MM.1S (cell line): ENCODE results near the gene SERPINE2.

Experiments
- DNase-seq: peaks from one replicate; pipeline ENCODE4 v3.0.0-alpha.2; 2015
- H2AFZ ChIP-seq: fragments of 300-600 bp; sonication (generic); 2 replicates; pipeline ENCODE4 v1.6.0; 2016; ENCODE audit warnings: antibody characterized with exemption, low read length
- H3F3A ChIP-seq: fragments of 300-600 bp; sonication (generic); 2 replicates; pipeline ENCODE4 v1.6.1; 2016; ENCODE audit warnings: mild to moderate bottlenecking, antibody characterized with exemption, low read length, moderate library complexity, mixed read lengths; ENCODE audit not compliant: insufficient read depth
- H3K27ac ChIP-seq: fragments of 300-600 bp; sonication (generic); 2 replicates; pipeline ENCODE4 v1.5.1; 2016; ENCODE audit warnings: mild to moderate bottlenecking, low read length
- H3K27me3 ChIP-seq: fragments of 300-600 bp; sonication (generic); replicated peaks from 2 replicates; pipeline ENCODE4 v1.6.0; 2016; ENCODE audit warnings: low read length; ENCODE audit not compliant: insufficient read depth
- H3K36me3 ChIP-seq: fragments of 300-600 bp; sonication (generic); replicated peaks from 2 replicates; pipeline ENCODE4 v1.6.1; 2016; ENCODE audit warnings: mild to moderate bottlenecking, low read length, mixed read lengths; ENCODE audit not compliant: insufficient read depth
- H3K4me1 ChIP-seq: fragments of 300-600 bp; sonication (generic); 2 replicates; pipeline ENCODE4 v1.6.1; 2016; ENCODE audit warnings: low read length, mixed read lengths
- H3K4me2 ChIP-seq: fragments of 300-600 bp; sonication (generic); 2 replicates; pipeline ENCODE4 v1.6.0; 2016; ENCODE audit warnings: low read depth, low read length
- H3K4me3 ChIP-seq: fragments of 300-600 bp; sonication (generic); 2 replicates; pipeline ENCODE4 v1.5.1; 2016; ENCODE audit warnings: low read length, mixed read lengths
- H3K79me2 ChIP-seq: fragments of 300-600 bp; sonication (generic); 2 replicates; pipeline ENCODE4 v1.6.1; 2016; ENCODE audit warnings: mixed run types, low read length, mixed read lengths
- H3K9ac ChIP-seq: fragments of 300-600 bp; sonication (generic); 2 replicates; pipeline ENCODE4 v1.6.1; 2016; ENCODE audit warnings: low read length, mixed read lengths
- H3K9me2 ChIP-seq: fragments of 300-600 bp; sonication (generic); replicated peaks from 2 replicates; pipeline ENCODE4 v1.6.1; 2016; ENCODE audit warnings: mild to moderate bottlenecking, low read length, mixed read lengths; ENCODE audit not compliant: insufficient read depth
- H3K9me3 ChIP-seq: fragments of 300-600 bp; sonication (generic); replicated peaks from 2 replicates; pipeline ENCODE4 v1.6.1; 2016; ENCODE audit warnings: mild to moderate bottlenecking, low read length, mixed read lengths; ENCODE audit not compliant: insufficient read depth
- H4K20me1 ChIP-seq: fragments of 300-600 bp; sonication (generic); 2 replicates; pipeline ENCODE4 v1.6.1; 2016; ENCODE audit warnings: mild to moderate bottlenecking, low read length, moderate library complexity, mixed read lengths; ENCODE audit not compliant: insufficient read depth
- EZH2 ChIP-seq: fragments of 300-600 bp; sonication (generic); optimal IDR thresholded peaks from 2 replicates; pipeline ENCODE3; 2017; ENCODE audit warnings: low read depth, mild to moderate bottlenecking, antibody characterized with exemption, low read length, mixed read lengths
- EZH2phosphoT487 ChIP-seq: fragments of 300-600 bp; sonication (generic); IDR thresholded peaks from 2 replicates; pipeline ENCODE4 v1.6.1; 2018; ENCODE audit warnings: antibody characterized with exemption, low read length
- TF ChIP-seq, protein P1 (sequence below): fragments of 300-600 bp; sonication (generic); IDR thresholded peaks from 2 replicates; pipeline ENCODE4 v1.5.1; 2016; ENCODE audit warnings: antibody characterized with exemption, low read length, mixed read lengths

Gene SERPINE2

DNA sequence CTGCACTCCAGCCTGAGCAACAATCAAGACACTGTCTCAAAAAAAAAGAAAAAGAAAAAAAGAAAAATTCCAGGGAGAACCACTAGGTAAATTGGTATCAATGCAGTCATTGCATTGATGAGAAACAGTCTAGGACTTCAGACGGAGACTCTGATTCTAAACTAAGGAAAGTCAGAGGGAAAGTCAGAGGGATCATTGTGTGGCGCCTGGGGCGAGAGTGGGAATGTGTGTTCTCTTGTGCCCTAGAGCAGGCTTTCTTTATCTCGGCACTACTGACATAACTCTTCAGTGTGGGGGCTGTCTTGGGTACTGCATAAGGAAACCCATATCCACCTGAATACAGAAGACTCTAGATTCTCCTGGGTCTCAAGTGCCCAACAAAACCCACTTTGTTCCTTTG lies 24.8 kb downstream of the SERPINE2 start:
- Histone ChIP-seq H2AFZ (no peak overlapping the region), H3K36me3 (no peaks in the 10 kb centered on the region), H3K4me1 (peaks cover 5% of the 10 kb centered on the region; the same call in 1 of the 2 replicates), H3K4me3 (no peak overlapping the region), H3K9me2 (no peaks in the 10 kb centered on the region), H3K27ac (no peak overlapping the region), H3K27me3 (no peaks in the 10 kb centered on the region), H3K4me2 (no peak overlapping the region), H3K9me3 (no peaks in the 10 kb centered on the region), H3K79me2 (no peaks in the 10 kb centered on the region), H3F3A (no peaks in the 10 kb centered on the region), H3K9ac (no peak overlapping the region), H4K20me1 (no peaks in the 10 kb centered on the region)
- no peak for DNase-seq
- TF ChIP-seq EZH2phosphoT487 (no peak), EZH2 (no peak)
- TF ChIP-seq, protein P1, sequence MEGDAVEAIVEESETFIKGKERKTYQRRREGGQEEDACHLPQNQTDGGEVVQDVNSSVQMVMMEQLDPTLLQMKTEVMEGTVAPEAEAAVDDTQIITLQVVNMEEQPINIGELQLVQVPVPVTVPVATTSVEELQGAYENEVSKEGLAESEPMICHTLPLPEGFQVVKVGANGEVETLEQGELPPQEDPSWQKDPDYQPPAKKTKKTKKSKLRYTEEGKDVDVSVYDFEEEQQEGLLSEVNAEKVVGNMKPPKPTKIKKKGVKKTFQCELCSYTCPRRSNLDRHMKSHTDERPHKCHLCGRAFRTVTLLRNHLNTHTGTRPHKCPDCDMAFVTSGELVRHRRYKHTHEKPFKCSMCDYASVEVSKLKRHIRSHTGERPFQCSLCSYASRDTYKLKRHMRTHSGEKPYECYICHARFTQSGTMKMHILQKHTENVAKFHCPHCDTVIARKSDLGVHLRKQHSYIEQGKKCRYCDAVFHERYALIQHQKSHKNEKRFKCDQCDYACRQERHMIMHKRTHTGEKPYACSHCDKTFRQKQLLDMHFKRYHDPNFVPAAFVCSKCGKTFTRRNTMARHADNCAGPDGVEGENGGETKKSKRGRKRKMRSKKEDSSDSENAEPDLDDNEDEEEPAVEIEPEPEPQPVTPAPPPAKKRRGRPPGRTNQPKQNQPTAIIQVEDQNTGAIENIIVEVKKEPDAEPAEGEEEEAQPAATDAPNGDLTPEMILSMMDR = no peak

GRCh38 chr2:224011837-224012236 lies 27.2 kb downstream of the SERPINE2 start:
- no peaks in the 10 kb centered on the region for H3K79me2 ChIP-seq

GRCh38 chr2:224009605-224010315 lies 29.3 kb downstream of the SERPINE2 start:
- Histone ChIP-seq H3K4me3 (no peak overlapping the region), H4K20me1 (no peaks in the 10 kb centered on the region), H3K9me2 (no peaks in the 10 kb centered on the region), H3K27ac (no peak overlapping the region), H3K4me2 (no peak overlapping the region), H3K4me1 (peaks cover 5% of the 10 kb centered on the region; the same call in 1 of the 2 replicates), H3K79me2 (0 out of 2 replicates have a peak, but pooled peaks cover 3% of the 10 kb centered on the region), H3F3A (no peaks in the 10 kb centered on the region), H2AFZ (no peak overlapping the region), H3K9me3 (no peaks in the 10 kb centered on the region), H3K27me3 (no peaks in the 10 kb centered on the region), H3K36me3 (no peaks in the 10 kb centered on the region), H3K9ac (no peak overlapping the region)
- no peak for TF ChIP-seq EZH2
- TF ChIP-seq, protein P1 = no peak
- TF ChIP-seq EZH2phosphoT487 = no peak
- DNase-seq = no peak

More at GRCh38 chr2:224011837-224012236, 27.2 kb downstream of the SERPINE2 start:
- Histone ChIP-seq H3K9ac (no peak overlapping the region), H3K27me3 (no peaks in the 10 kb centered on the region), H3K9me2 (no peaks in the 10 kb centered on the region), H3K4me2 (no peak overlapping the region), H3K27ac (no peak overlapping the region), H2AFZ (no peak overlapping the region), H3K4me1 (peaks cover 5% of the 10 kb centered on the region; the same call in 1 of the 2 replicates), H3K4me3 (no peak overlapping the region), H3K36me3 (no peaks in the 10 kb centered on the region), H3F3A (no peaks in the 10 kb centered on the region), H3K9me3 (no peaks in the 10 kb centered on the region), H4K20me1 (no peaks in the 10 kb centered on the region)
- no peak for TF ChIP-seq EZH2phosphoT487
- no peak for TF ChIP-seq EZH2
- TF ChIP-seq, protein P1 = no peak
- no peak for DNase-seq
